BLaER1 treated with 17β-estradiol and CSF1 and Interleukin-3, amounts not matched to agents 10 nM and 100 nM (cell line): Measurements from ENCODE around the gene RPIA.

Experiments used
- H3K27ac ChIP-seq, 11 experiments: shearing (Covaris generic); formaldehyde crosslinking; 2 replicates each; pipeline ENCODE4 v1.8.1; 2022
- H3K27me3 ChIP-seq, 11 experiments: shearing (Covaris generic); formaldehyde crosslinking; 2 replicates each; pipeline ENCODE4 v1.8.1; 2022
- H3K36me3 ChIP-seq, 11 experiments: shearing (Covaris generic); formaldehyde crosslinking; 2 replicates each; pipeline ENCODE4 v1.8.1; 2022
- H3K4me1 ChIP-seq, 10 experiments: shearing (Covaris generic); formaldehyde crosslinking; 2 replicates each; pipeline ENCODE4 v1.8.1; 2022
- H3K4me2 ChIP-seq, 11 experiments: shearing (Covaris generic); formaldehyde crosslinking; 2 replicates each; pipeline ENCODE4 v1.8.1; 2022
- H3K4me3 ChIP-seq, 10 experiments: shearing (Covaris generic); formaldehyde crosslinking; 2 replicates each; pipeline ENCODE4 v1.8.1; 2022
- H3K9ac ChIP-seq, 11 experiments: shearing (Covaris generic); formaldehyde crosslinking; 2 replicates each; pipeline ENCODE4 v1.8.1; 2022
- H3K9me3 ChIP-seq, 11 experiments: shearing (Covaris generic); formaldehyde crosslinking; replicated peaks in 1 of 11; 2 replicates each; pipeline ENCODE4 v1.8.1; 2022
- H4K20me1 ChIP-seq, 11 experiments: shearing (Covaris generic); formaldehyde crosslinking; 2 replicates each; pipeline ENCODE4 v1.8.1; 2022
- Cebpa-rat ChIP-seq, 11 experiments: shearing (Covaris generic); IDR thresholded peaks; 2 replicates each; pipeline ENCODE4 v1.8.1; 2022

Gene RPIA

DNA sequence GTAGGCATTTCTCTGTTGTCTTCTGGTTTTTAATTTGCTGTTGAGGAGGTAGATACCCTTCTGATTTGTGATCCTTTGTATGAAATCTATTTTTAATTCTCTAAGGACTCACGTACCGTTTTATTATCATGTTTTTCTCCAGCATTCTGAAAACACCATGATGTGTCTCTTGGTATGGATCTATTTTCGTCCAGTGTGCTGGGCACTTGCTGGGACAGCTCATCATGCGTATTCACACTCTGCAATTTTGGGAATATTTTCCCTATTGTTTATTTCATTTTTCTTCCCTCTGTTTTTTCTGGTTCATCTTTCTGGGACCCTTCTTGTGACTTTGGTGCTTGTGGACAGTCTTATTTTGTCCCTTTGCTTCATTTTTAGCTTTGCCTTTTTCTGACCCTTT is 21.9 kb downstream of the RPIA start:
- Histone ChIP-seq H3K27me3 (no peaks in the 10 kb centered on the region), H4K20me1 (peaks cover 0 to 38% (median 6%) of the 10 kb centered on the region in 11 experiments; a peak in 7 of 22 replicates), H3K27ac (no peak overlapping the region), H3K4me2 (no peak overlapping the region), H3K9ac (no peak overlapping the region), H3K4me1 (peaks cover 0 to 11% (median 2%) of the 10 kb centered on the region in 10 experiments; a peak in 5 of 20 replicates), H3K36me3 (peaks cover 26 to 64% (median 56%) of the 10 kb centered on the region in 11 experiments), H3K9me3 (peaks cover 43 to 55% (median 53%) of the 10 kb centered on the region in 11 experiments), H3K4me3 (no peak overlapping the region)
- TF ChIP-seq Cebpa-rat (IDR thresholded peaks at IDR 0.05), result no peak

DNA sequence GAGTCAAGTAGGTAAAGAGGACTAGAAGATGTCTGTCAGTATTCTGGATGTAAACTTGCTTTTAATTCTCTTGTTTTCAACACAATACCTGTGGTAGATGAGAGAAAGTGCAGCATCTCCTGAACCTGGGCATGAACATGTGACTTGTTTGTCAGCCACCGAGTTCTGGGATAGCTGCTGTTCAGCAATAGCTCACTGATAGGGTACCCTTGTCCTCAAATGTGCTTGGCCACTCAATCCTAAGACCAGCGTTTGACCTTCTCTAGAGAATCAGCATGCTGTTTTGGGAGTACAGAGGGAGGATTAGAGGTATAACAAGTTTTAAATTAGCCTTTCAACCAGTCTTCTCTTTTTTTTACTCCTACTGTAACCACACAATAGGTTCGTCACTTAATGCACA is 23.2 kb downstream of the RPIA start:
- H3K36me3 ChIP-seq, result peaks cover 28 to 69% (median 62%) of the 10 kb centered on the region in 11 experiments
- H3K4me3 ChIP-seq, result no peak overlapping the region
- no peaks in the 10 kb centered on the region for H3K27me3 ChIP-seq
- no peak for TF ChIP-seq Cebpa-rat (IDR thresholded peaks at IDR 0.05)
- H3K9me3 ChIP-seq, result peaks cover 56 to 68% (median 66%) of the 10 kb centered on the region in 11 experiments
- H3K4me2 ChIP-seq, result no peak overlapping the region
- peaks cover 0 to 30% (median 6%) of the 10 kb centered on the region in 11 experiments; a peak in 7 of 22 replicates for H4K20me1 ChIP-seq
- peaks cover 0 to 5% (median 0%) of the 10 kb centered on the region in 10 experiments; a peak in 1 of 20 replicates for H3K4me1 ChIP-seq
- no peak overlapping the region for H3K27ac ChIP-seq
- no peak overlapping the region for H3K9ac ChIP-seq

DNA sequence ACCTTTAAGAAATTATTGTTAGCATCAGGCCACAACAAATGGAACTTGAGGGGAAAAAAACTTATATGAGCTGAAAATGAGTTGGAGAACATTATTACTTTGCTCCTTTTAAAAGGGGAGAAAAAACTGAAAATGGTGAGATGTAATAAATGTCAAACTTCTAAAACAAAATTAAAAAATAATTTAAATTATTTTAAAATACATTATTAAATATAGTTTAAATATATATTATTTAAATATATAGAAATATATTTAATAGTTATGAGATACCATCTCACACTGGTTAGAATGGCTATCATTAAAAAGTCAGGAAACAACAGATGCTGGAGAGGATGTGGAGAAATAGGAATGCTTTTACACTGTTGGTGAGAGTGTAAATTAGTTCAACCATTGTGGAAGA is 28.9 kb downstream of the RPIA start:
- Histone ChIP-seq H3K9me3 (peaks cover 51 to 68% (median 61%) of the 10 kb centered on the region in 11 experiments), H3K9ac (no peak overlapping the region), H3K27me3 (peaks cover 0 to 5% (median 0%) of the 10 kb centered on the region in 11 experiments; a peak in 3 of 22 replicates), H3K4me3 (no peak overlapping the region), H3K27ac (no peak overlapping the region), H3K4me2 (no peak overlapping the region), H3K36me3 (peaks cover 23 to 66% (median 47%) of the 10 kb centered on the region in 11 experiments), H4K20me1 (peaks cover 0 to 25% (median 16%) of the 10 kb centered on the region in 11 experiments; a peak in 18 of 22 replicates), H3K4me1 (no peaks in the 10 kb centered on the region)
- no peak for TF ChIP-seq Cebpa-rat (IDR thresholded peaks at IDR 0.05)

DNA sequence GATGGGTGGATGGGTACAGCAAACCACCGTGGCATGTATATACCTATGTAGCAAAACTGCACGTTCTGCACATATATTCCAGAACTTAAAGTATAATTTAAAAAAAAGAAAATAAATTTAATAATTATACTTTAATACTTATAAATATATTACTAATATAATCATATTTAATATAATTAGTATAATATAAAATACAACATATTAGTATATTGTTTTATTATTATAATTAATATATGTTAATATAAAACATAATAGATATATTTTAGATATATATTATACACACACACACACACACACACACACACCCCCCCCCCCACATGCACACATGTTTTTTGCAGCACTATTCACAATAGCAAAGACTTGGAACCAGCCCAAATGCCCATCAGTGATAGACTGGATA is 29.8 kb downstream of the RPIA start:
- peaks cover 42 to 60% (median 55%) of the 10 kb centered on the region in 11 experiments for H3K9me3 ChIP-seq
- H3K9ac ChIP-seq, result no peak overlapping the region
- H4K20me1 ChIP-seq, result peaks cover 0 to 34% (median 25%) of the 10 kb centered on the region in 11 experiments; a peak in 19 of 22 replicates
- no peak overlapping the region for H3K27ac ChIP-seq
- H3K4me2 ChIP-seq, result no peak overlapping the region
- TF ChIP-seq Cebpa-rat (IDR thresholded peaks at IDR 0.05), result no peak
- H3K27me3 ChIP-seq, result peaks cover 0 to 14% (median 0%) of the 10 kb centered on the region in 11 experiments; a peak in 4 of 22 replicates
- peaks cover 16 to 64% (median 39%) of the 10 kb centered on the region in 11 experiments for H3K36me3 ChIP-seq
- no peak overlapping the region for H3K4me3 ChIP-seq
- H3K4me1 ChIP-seq, result no peaks in the 10 kb centered on the region

DNA sequence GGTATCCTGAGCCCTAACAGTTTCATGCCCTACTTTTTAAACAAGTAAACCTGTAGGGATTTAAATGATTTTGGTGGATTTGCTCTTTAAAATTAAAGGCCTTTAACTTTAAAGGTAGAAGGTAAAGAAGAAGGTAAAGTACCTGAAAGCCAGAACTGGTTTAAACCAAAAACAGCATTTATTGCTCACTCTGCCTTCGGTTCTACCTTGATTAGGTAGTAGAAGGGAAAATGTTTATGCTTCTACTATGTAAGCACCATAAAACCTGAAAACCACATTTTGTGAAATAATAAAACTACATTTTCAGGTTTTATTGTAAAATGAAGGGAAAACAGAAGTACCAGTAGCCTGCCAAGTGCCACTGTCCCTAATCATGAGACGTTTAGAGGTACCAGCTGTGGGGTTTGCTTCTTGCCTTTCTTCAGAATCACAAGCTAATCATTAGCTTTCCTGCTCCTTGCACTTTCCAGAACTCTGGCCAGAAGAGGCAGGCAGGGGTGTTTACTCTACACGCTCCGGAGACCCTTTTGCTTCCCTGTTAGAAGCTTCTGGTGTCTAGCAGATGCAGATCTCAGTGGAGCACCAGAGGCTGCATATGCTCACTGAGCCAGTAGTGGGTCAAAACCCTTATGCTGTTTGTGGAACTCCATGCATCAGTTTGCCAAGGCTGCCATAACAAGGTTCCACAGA is 33.3 kb downstream of the RPIA start:
- Histone ChIP-seq H3K4me3 (no peak overlapping the region), H3K4me1 (peaks cover 14 to 21% (median 16%) of the 10 kb centered on the region in 10 experiments), H3K9ac (no peak overlapping the region), H3K4me2 (no peak overlapping the region), H3K27me3 (peaks cover 0 to 39% (median 13%) of the 10 kb centered on the region in 11 experiments; a peak in 12 of 22 replicates), H4K20me1 (peaks cover 23 to 66% (median 56%) of the 10 kb centered on the region in 11 experiments; a peak in 21 of 22 replicates), H3K27ac (no peak overlapping the region), H3K9me3 (peaks cover 7 to 31% (median 20%) of the 10 kb centered on the region in 11 experiments; a peak in 19 of 22 replicates), H3K36me3 (peaks cover 3 to 41% (median 10%) of the 10 kb centered on the region in 11 experiments; a peak in 15 of 22 replicates)
- no peak for TF ChIP-seq Cebpa-rat (IDR thresholded peaks at IDR 0.05)

DNA sequence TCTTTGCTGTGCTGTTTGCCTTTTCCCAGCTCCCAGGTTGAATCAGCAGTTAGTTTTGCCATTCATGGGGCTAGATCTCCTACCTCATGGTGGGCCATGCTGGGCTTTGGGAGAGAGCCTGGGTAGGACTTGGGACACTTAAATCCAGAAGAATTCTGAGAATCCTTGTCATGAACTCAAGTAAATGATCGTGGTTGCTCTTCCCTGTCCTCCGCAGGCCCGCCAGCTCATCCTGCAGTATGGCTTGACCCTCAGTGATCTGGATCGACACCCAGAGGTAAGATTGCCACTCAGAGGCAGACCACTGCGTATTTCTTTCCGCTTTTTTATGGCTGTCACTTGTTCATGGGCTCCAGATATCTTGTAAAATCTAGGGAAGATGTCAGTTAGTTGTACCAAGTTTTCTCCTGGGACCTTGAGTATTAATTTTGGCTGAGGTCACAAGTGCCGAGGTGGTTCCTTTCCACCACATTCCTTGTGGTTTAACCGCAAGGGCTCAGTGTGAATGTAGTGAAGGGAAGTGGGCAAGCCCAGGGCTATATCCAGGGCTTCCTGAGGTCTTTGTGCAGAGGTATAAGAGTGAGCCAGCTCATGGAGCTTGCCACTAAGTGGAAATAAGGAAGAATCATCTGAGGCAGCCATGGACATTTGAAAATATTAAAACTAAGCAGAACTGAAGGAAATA is 37.7 kb downstream of the RPIA start:
- 0 out of 22 replicates have a peak overlapping the region, but pooled peaks of 1 of the 11 experiments have one; percentile 12 for H3K9ac ChIP-seq
- no peak for TF ChIP-seq Cebpa-rat (IDR thresholded peaks at IDR 0.05)
- H3K9me3 ChIP-seq, result peaks cover 0 to 7% (median 0%) of the 10 kb centered on the region in 11 experiments; a peak in 3 of 22 replicates
- H3K36me3 ChIP-seq, result peaks cover 0 to 27% (median 7%) of the 10 kb centered on the region in 11 experiments; a peak in 13 of 22 replicates
- H3K4me2 ChIP-seq, result peak overlapping the region; percentile 72 to 95 (median 82)
- peaks cover 23 to 70% (median 69%) of the 10 kb centered on the region in 11 experiments; a peak in 21 of 22 replicates for H4K20me1 ChIP-seq
- H3K27ac ChIP-seq, result no peak overlapping the region
- H3K27me3 ChIP-seq, result peaks cover 0 to 52% (median 15%) of the 10 kb centered on the region in 11 experiments; a peak in 12 of 22 replicates
- H3K4me3 ChIP-seq, result peak overlapping the region in 3 of 10 experiments; percentile 5 to 25 (median 7); a peak in 3 of 20 replicates
- H3K4me1 ChIP-seq, result peaks cover 14 to 35% (median 25%) of the 10 kb centered on the region in 10 experiments

DNA sequence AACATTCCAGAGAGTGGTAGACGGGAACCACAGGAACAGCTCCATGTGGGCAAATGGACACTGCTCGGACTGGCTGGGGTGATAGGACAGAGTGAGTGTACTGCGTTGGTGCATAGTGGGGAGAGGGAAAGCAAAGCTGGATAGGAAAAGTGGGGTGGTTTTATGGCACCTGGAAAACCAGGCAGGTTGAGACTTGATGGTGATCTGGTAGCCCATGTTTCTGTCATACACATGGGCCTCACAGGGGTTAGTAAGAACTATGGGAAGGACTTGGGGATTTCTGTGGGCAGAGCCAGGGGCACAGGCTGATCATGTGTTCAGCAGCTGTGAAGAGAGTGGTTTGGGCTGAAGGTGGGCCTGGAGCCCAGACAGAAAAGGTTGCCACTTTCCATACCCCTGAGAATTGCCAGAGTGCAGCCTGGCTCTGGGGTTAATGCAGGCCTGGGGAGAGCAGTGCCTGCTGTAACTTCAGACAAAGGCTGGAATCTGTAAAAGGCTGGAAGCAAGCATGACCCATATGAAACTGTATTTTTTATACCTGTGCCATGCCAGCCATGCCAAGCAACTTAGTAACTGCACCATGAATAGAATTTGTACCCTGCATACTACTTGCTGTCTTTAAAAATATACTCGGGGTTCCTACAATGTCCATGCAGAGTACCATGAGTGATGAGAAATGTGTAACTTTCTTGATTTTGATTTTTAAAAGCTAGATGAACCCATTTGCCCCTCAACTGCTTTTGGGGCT is 41.9 kb downstream of the RPIA start:
- H3K9me3 ChIP-seq, result no peaks in the 10 kb centered on the region
- TF ChIP-seq Cebpa-rat (IDR thresholded peaks at IDR 0.05), result no peak
- H3K4me2 ChIP-seq, result peak overlapping the region in 9 of 11 experiments; percentile 26 to 72 (median 50); a peak in 16 of 22 replicates
- no peak overlapping the region for H3K27ac ChIP-seq
- peaks cover 0 to 31% (median 2%) of the 10 kb centered on the region in 11 experiments; a peak in 8 of 22 replicates for H3K27me3 ChIP-seq
- peaks cover 30 to 46% (median 39%) of the 10 kb centered on the region in 11 experiments for H3K36me3 ChIP-seq
- H3K4me3 ChIP-seq, result no peak overlapping the region
- H3K9ac ChIP-seq, result no peak overlapping the region
- peaks cover 9 to 68% (median 47%) of the 10 kb centered on the region in 11 experiments; a peak in 20 of 22 replicates for H4K20me1 ChIP-seq
- H3K4me1 ChIP-seq, result peaks cover 13 to 36% (median 27%) of the 10 kb centered on the region in 10 experiments

DNA sequence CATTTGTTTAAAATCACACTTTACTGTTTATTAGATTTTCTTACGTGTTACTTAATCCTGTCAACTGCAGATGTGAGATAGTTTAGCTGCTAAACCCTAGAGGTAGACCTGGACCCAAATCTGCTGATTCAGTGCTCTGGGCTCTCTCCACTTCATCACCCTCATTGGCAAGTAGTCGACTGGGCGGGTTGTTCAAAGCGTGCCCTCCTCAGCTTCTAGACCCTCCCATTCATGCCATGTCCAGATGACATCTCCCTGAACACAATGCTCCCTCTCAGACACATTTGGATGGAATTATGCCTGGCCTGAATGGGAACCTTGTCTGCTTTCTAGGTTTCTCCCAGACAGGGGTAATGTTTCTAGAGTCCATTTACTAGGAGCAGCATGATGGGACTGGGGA is 43.7 kb downstream of the RPIA start:
- no peak overlapping the region for H3K9ac ChIP-seq
- peaks cover 0 to 23% (median 14%) of the 10 kb centered on the region in 10 experiments; a peak in 16 of 20 replicates for H3K4me1 ChIP-seq
- H3K4me2 ChIP-seq, result no peak overlapping the region
- H3K4me3 ChIP-seq, result no peak overlapping the region
- no peak overlapping the region for H3K27ac ChIP-seq
- peaks cover 41 to 61% (median 47%) of the 10 kb centered on the region in 11 experiments for H3K36me3 ChIP-seq
- H4K20me1 ChIP-seq, result peaks cover 0 to 70% (median 42%) of the 10 kb centered on the region in 11 experiments; a peak in 20 of 22 replicates
- peaks cover 0 to 27% (median 0%) of the 10 kb centered on the region in 11 experiments; a peak in 6 of 22 replicates for H3K27me3 ChIP-seq
- TF ChIP-seq Cebpa-rat (IDR thresholded peaks at IDR 0.05), result no peak
- H3K9me3 ChIP-seq, result no peaks in the 10 kb centered on the region
